NT2/D1 (cell line): ENCODE measurements around the gene ARHGAP42.

Experiments
- SUZ12 ChIP-seq: IDR thresholded peaks from 2 replicates; pipeline ENCODE4 v1.6.1; 2011; ENCODE audit not compliant: insufficient read length, insufficient read depth; ENCODE audit errors: extremely low read depth
- ZNF274 ChIP-seq: IDR thresholded peaks from 2 replicates; pipeline ENCODE4 v1.6.1; 2011; ENCODE audit warnings: mild to moderate bottlenecking, low read depth, low read length

- TF ChIP-seq ZNF274, result no peak
- TF ChIP-seq SUZ12, result no peak
Observed at GRCh38 chr11:100991541-100991940, 304.5 kb downstream of the ARHGAP42 start.
